Stimulated activated CD8-positive, alpha-beta memory T cell treated with anti-CD3 and anti-CD28 coated beads, Interleukin-15, amount 100 ng/mL, for 24 hours (primary cell): ENCODE results near the gene C13orf46.
"Not testable (repeated sequence)": the region's sequence is repeated elsewhere in the genome, so short reads cannot be mapped to it uniquely, and the experiment has no call there.

Experiments used
- DNase-seq: peaks from one replicate; pipeline ENCODE4 v3.0.0-alpha.2; 2020; ENCODE audit warnings: low read depth

The C13orf46 gene

DNA sequence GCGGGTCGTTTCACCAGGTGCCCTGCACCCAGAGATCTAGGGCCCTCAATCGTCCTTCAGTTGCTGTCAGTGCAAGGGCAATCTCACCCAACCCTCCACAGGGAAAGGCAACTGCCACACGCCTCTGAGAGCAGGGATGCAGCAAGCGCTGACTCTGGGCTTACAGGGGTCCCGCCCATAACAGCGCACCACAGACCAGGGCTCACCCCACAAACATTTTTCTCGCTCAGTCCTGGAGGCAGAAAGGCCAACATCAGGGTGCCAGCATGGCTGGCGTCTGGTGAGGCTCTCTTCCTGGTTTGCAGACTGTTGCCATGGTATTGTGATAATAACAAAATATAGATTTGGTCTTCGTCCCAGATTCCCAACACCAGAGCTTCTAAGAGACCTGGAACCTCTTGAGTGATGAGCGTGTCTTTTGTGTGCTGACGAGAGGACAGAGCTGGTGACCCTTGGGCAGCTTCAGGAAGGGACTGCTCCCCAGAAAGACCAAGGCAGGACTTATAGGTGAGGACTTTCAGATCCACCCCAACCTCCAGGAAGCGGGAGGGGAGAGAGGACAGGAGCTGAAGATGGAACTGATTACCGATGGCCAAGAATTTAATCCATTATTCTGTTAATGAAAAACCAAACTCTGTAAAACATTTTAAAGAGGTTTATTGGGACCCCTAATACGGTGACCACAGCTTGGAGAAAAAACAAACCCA is 51.3 kb downstream of the C13orf46 start:
- no peak for DNase-seq

DNA sequence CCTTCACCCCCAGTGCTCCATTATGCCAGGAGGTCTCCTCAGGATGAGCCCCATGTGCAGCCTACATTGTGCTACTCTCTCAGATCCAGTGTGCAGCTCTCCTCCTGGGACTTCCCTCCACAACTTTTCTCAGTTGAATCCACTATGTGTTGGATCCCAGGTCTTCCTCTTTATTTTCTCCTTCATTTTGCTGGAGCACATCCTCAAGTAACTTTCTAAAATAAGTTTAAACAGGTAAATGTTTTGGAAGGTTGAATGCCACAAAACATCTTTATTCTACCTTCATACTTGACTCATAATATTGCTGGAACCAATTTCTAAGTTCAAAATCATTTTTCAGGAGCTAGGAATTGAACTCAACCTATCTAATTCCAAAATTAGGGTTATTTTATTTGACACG is 52.1 kb downstream of the C13orf46 start:
- DNase-seq, result no peak

DNA sequence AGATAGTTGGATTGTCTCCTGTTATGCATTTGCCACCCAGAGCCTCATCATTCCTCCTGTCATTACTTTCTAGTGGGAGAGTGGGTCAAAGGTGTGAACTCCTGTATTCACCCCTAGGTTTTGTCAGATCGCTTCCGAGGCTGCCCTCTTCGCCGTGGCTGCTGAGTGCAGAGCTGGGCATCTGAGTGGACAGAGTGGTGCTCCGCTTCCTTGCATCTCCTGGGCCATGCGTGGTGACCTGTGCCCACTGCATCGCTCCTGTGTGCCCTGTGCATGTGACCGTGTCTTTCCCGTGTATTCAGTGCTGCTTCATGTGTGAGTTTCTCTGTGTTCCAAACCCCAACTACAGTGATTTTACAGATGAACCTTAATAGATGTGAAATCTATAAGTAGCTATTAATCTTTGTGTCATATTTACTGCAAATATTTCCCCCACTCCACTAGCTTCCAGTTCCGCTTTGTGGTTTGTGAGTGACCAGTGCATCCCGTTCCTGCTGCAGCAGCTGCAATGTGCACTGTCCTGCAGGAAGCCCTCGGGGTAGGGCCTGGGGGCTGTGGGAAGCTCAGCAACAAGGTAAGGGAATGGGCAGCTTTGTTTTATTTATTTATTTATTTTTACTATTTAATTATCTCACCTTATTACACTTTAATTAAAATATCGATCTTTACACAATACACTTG is 53.1 kb downstream of the C13orf46 start:
- no peak for DNase-seq

DNA sequence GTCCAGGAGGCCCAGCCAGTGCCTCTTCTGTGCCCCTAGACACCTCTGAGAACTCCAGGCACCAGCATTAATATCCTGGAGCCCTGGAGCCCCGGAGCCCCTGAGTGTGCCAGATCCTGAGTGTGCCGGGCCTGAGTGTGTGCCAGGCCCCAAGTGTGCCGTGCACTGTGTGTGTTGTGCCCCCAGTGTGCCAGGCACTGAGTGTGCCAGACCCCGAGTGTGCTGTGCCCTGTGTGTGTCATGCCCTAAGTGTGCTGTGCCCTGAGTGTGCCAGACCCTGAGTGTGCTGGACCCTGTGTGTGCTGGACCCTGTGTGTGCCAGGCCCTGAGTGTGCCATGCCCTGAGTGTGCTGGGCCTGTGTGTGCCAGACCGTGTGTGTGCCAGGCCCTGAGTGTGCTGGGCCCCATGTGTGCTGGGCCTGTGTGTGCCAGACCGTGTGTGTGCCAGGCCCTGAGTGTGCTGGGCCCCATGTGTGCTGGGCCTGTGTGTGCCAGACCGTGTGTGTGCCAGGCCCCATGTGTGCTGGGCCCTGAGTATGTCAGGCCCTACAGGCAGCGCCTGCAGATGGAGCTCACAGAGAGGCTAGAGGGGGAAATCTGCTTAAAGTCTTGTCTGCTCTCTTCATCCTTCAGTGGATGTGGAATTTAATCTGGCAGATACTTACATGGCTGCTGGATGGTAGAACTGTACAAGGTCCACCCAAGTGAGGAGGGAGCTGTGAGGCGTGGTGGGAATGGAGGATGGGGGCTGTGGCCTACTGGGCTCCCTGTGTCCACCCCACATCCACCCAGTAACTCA is 53.9 kb downstream of the C13orf46 start:
- no peak for DNase-seq

DNA sequence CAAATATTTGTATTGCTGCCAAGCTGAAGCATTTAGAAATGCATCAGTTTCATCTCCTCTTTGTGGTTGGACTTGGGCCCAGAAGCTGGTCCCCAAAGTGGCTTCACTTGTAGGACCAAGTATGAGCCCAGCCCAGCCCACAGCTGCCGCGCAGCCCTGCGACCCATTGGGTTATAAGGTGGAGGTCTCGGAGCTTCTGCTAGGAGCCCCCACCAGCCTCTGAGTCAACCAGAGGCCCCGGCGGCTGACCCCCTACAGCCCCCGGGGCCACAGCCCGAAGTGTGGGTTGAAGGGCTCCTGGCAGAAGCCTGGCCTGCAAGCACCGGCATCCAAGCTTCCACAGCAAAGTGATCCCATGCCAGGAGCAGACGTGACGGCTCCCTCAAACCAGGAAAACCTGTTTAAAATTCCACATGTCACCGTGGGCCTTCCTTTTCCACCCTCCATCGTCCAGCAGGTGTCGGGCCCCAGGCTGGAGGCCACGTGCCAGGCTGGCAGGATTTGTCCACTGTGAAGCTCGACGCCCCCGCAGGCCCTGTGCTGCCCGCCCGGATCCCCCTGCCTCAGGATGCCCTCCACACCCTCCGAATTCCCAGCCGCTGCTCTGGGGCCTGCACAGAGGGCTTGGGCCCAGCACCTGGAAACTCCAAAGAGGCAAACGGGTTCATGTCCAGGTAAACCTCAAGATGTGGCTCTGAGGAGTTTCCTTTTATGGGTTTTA is 54.7 kb downstream of the C13orf46 start:
- DNase-seq, result no peak

DNA sequence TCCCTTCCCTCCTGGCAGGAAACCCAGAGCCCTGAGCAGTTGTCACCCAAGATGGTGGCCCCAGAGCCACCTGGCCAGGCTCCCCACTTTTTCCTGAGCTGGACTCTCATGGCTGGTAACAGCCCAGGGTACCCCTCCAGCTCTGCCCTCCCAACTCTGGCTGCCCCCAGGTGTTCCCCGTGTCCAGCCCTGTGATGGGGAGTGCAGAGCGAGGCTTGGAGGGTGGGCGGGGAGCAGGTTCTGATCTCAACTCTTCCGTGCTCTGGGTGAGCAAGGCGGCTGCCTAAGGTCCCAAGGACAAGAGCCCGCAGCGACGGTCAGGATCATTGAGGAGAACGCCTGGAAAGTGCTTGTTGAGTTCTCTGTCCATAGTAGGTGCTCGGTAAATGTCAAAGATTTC is 55.3 kb downstream of the C13orf46 start:
- DNase-seq, result no peak

DNA sequence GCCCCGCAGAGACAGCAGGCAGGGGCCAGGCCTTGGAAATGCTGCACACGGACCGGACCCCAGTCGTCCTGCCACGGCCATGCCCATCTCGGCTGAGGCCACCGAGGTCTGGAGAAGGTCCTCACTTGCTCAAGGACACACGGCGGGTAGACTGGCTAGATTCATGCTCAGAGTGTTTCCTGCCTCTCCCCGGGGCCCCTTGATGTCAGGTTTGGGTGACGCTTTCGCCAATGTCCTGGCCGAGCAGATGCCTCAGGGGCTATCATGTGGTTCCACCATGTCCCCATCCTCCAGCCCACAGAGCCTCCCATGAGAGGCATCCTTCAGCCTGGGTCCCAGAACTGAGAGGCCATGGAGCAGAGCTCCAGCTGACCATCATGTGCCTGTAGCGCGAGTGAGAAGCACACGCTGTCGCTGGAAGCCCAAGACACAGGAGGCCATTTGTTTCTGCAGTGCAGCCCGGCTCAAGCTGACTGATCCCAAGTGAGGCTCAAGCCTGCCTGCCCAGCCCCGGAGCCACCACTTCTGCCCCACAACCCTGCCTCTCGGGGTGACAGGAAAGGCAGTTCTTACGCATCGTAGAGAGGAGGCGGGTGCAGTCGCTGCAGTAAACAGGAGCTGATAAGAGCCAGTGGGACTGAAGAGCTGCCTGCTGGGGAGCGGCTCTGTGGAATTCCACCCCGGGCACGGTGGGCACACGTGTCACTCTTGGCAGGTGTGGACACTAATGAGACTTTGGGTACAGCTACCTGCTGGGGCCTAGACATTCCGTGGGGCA is 56.1 kb downstream of the C13orf46 start:
- DNase-seq, result no peak

DNA sequence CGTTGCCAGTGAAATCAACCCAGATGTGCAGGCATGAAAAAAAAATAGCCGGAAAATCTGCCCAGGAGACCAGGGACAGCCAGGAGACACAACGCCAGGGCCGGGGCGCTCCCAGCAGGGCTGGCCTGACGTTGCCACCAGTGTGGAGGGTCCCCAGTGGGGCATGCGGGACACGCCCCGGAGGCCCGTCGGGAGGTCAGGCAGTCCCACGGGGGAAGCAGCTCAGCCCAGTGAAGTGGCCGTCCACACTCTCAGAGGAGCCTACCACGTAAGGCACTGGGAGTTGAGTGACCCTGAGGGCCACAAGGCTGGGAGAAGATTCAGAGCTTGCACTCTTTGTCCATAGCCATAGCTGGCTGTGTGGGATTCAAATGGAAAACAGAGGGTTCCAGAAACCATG is 56.8 kb downstream of the C13orf46 start:
- no peak for DNase-seq

DNA sequence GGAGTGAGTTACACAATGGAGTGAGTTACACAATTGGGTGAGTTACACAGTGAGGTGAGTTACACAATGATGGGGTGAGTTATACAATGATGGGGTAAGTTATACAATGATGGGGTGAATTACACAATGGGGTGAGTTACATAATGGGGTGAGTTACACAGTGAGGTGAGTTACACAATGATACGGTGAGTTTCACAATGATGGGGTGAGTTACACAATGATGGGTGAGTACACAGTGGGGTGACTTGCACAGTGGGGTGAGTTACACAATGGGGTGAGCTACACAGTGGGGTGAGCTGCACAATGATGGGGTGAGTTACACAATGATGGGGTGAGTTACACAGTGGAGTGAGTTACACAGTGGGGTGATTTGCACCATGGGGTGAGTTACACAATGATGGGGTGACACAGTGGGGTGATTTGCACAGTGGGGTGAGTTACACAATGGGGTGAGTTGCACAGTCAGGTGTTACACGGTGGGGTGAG is 57.5 kb downstream of the C13orf46 start:
- DNase-seq, result no peak

DNA sequence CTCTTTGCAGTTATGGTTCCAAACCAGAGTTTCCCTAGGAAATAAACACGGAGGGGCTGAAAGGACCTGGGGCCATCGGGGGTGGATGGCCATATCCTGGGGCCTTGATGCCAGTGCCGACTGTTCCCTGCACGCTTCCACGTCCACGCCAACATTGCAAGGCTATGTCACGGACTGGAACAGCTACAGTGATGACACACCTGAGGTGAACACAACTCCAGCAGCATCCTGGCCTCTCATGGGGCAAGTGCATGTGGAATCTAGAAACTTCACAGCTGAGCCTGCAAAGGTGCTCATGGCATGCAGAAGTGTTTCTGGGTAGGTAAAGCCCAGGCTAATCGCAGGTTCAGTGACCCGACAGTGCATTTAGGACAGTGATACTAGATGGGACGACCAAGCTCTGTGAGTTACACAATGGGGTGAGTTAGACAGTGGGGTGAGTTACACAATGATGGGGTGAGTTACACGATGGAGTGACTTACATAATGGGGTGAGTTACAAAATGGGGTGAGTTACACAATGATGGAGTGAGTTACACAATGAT is 58.0 kb downstream of the C13orf46 start:
- no peak for DNase-seq

DNA sequence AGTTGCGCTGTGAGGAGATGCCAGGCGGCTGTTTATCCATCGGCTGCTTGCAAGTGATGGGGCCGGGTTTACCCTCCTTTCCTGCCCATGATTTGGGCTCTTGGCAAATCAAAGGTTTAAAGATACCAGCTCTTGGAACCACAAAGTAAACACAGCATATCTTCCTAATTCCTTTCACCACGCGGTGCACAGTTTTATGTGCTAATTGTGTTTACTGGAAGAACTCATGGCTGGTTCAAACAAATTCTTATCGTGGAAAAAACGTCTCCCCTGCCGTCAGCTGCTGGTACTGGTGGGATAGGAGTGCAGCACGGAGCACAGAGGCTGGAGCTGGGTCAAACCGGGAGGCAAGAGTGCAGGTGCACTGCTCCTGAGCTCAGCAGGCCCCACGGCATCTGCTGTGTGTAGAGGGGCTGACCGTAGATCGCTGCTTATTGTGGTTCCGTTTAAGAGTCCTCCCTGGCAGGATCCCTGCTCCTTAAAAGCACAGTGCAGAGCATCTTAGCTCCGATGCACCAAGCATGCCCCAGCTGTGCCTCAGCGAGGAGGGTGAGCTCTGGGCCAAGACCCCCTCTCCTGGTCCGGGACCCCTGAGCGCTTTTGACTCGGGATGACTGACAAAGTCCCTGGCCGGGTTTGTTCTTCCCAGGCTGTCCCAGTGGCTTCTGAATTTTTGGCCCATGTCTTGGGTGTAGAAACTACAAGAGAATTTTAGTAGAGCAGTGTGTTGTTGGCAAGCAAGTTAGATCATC is 58.7 kb downstream of the C13orf46 start:
- DNase-seq, result no peak

DNA sequence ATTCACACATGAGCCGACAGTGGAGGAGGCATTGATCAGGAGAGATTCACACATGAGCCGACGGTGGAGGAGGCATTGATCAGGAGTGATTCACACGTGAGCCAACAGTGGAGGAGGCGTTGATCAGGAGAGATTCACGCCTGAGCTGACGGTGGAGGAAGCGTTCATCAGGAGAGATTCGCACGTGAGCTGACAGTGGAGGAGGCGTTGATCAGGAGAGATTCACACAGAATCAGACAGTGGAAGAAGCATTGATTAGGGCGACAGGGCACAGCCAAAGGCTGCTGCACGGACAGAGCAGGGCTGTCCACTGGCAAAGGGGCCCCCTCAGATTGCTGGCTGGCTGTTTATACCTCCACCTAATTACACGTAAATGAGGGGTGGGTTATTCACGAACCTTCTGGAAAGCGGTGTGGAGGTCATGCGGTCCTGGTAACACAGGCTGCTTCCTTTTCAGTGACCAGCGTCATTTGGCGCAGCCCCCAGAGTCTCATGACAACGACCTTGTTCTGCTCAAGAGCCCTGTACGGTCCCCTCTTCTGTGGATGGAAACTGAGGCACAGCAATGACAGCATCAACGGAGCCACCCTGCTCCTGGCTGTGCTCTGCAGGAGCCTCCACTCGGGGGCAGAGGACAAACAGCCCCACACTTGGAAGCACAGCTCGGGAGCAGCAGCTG is 59.4 kb downstream of the C13orf46 start:
- no peak for DNase-seq

DNA sequence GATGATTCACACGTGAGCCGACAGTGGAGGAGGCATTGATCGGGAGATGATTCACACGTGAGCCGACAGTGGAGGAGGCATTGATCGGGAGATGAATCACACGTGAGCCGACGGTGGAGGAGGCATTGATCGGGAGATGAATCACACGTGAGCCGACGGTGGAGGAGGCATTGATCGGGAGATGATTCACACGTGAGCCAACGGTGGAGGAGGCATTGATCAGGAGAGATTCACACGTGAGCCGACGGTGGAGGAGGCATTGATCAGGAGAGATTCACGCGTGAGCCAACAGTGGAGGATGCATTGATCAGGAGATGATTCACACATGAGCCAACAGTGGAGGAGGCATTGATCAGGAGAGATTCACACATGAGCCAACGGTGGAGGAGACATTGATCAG is 60.0 kb downstream of the C13orf46 start:
- DNase-seq, result not testable (repeated sequence)

DNA sequence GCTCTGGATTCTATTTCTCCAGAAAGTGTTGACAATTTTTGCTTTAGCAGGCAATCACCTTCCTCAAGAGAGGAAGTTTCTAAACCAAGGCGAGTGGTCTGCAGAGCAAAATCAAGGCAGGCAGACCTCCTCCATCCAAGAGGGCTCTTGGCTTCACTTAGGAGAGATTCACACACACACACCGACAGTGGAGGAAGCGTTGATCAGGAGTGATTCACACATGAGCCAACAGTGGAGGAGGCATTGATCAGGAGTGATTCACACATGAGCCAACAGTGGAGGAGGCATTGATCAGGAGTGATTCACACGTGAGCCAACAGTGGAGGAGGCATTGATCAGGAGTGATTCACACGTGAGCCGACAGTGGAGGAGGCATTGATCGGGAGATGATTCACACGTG is 60.5 kb downstream of the C13orf46 start:
- DNase-seq, result not testable (repeated sequence)

DNA sequence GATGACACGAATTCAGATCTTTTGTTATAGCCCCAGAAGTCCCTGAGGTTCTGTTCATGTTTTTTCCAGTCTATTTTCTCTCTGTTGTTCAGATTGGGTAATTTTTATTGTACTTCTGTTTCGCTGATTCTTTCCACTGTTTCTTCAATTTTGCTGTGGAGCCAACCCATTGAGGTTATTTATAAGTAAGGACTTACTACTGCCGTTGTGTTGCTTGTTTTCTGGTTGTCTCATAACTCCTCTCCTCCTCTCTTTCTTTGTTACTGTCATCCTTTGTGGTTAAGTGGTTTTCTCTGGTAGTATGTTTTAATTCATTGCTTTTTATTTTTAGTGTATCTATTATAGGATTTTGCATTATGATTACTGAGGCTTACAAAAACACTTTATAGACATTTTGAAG is 61.3 kb downstream of the C13orf46 start:
- DNase-seq, result no peak

DNA sequence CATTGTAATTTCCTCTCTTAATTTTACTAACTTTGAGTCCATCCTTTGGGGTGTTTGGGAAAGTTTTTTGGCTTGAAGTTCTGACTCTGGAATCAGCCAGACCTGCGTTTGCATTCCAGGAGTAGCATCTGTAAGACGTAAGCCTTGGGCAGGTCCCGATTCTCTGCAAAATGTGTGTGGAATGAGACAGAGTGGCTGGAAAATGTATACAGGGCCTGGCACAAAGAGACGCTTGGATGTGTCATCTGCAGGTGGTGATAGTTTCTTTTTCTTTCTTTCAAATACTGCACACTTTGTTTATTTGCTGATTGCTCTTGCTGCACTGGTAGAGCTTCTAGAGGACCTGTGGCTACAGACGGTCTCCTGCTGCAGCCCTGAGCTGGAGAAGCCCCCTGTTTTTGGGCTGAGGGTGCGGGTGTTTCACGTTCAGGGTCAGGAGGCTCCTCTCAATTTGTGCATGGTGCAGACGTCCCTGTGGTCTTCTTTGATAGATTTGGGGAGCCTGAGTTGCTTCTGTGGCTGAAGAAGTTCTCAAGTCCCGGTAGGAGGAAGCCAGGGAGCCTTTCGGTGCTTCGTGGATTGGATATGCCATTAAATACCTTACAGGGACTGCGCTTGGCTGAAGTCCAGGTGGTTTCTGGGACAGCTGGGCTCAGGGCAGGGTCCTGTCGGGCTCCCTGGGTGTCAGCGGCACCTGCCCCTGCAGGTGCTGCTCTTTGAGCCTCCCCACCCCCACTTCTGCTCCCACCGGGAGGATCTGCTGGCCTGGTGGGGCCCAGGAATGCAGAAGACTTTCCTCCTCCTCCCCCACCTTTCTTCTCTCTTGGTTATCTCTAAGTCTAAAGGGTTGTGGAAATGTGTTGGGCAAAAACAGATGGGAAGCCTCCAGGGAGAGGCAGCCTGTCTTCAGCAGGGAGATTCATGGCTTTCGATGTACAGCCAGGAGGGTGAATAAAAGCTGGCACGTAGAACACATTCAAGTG is 66.0 kb downstream of the C13orf46 start:
- no peak for DNase-seq

DNA sequence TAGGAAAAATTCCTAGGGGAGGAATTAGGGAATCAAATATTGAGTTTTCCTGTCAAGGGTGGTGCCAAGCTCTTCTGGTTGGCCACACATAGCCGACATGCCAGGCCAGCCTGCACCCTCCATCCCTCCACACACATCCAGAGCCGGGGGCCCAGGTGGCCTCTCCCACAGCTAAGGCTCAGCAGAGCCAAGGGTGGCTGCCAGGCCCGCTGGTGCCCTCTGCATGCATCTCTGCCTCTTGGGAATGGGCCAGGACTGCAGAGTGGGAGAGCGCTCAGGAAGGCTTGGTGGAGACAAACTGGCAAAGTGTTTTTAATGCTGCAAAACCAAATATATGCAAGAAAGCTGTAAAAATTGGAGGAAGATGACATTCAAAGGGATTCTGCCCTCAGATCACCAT is 67.3 kb downstream of the C13orf46 start:
- DNase-seq, result no peak

DNA sequence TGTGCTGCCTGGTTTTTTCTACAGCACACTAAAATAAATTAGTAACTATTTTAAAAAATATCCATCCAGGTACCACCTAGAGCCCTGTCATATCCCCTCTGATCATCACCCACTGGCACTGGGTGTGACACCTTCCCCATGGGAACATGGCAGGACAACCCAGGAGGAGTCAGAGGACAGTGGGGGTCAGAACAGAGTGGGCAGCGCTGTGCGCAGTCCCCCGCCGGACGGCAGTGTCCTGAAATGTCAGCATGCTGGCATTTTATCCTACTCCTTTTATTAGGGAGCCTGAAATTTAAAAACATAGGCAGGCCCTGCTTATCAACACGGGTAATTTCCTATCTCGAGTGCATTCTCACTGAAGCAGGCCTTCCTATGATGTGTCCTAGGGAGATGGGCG is 67.9 kb downstream of the C13orf46 start:
- DNase-seq, result no peak

DNA sequence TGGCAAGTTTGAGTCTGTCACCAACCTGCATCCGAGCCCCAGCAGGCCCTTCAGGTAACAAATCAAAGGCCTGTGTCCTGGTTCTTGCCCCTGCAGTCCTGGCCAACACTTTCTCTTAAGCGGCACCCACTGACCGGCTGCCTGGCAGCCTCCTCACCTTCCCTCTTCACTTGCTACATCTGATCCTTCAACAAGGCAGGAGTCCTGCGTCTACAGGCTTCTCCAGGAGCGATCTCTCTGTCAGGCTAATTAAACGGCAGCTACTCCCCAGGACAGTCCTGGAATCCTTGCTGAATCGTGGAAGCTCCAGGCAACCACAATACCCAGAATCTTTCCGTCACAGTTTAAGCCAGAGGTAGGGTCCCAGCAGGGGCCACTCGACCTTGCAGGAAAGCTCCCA is 68.9 kb downstream of the C13orf46 start:
- no peak for DNase-seq
